ENCODE data around the gene DNAH9. TPM values are rescaled to one million over a fixed set of nuclear protein-coding genes. Genes with fewer than 3 reads are reported as not detected.

DNAH9 gene
- total RNA-seq, 1 donor, result not detected

GRCh38 chr17:11555530-11555929, 42.7 kb upstream of the DNAH9 start:
- TF ChIP-seq, protein P1, sequence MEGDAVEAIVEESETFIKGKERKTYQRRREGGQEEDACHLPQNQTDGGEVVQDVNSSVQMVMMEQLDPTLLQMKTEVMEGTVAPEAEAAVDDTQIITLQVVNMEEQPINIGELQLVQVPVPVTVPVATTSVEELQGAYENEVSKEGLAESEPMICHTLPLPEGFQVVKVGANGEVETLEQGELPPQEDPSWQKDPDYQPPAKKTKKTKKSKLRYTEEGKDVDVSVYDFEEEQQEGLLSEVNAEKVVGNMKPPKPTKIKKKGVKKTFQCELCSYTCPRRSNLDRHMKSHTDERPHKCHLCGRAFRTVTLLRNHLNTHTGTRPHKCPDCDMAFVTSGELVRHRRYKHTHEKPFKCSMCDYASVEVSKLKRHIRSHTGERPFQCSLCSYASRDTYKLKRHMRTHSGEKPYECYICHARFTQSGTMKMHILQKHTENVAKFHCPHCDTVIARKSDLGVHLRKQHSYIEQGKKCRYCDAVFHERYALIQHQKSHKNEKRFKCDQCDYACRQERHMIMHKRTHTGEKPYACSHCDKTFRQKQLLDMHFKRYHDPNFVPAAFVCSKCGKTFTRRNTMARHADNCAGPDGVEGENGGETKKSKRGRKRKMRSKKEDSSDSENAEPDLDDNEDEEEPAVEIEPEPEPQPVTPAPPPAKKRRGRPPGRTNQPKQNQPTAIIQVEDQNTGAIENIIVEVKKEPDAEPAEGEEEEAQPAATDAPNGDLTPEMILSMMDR (IDR thresholded peaks at IDR 0.05; ENCODE audit: insufficient read depth, low read depth, low read length), result no peak
- no peak for DNase-seq (ENCODE audit: low read depth)
- no peak overlapping the region for H3K4me3 ChIP-seq (ENCODE audit: low read depth, low read length)

DNA sequence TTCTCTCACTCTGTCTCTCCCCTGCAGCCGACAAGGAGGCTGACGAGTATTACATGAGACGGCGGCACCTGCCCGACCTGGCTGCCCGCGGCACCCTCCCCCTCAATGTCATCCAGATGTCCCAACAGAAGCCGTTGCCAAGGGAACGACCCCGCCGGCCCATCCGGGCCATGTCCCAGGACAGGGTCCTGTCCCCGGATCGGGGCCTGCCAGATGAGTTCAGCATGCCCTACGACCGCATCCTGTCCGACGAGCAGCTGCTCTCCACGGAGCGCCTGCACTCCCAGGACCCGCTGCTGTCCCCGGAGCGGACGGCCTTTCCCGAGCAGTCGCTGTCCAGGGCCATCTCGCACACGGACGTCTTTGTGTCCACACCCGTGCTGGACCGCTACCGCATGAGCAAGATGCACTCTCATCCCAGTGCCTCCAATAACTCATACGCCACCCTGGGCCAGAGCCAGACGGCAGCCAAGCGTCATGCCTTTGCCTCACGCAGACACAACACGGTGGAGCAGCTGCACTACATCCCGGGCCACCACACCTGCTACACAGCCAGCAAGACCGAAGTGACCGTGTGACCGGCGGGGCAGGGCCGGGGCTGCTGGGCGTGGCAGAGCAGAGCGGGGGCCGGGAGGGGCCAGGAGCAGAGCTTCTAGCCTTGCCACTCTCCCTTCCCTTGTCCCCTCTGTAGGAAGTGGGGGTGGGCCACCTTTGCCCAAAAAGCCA, 40.4 kb upstream of the DNAH9 start:
- TF ChIP-seq, protein P1 (IDR thresholded peaks at IDR 0.05; ENCODE audit: insufficient read depth, low read depth, low read length), result no peak
- no peak overlapping the region for H3K4me3 ChIP-seq (ENCODE audit: low read depth, low read length)
- no peak for DNase-seq (ENCODE audit: low read depth)

GRCh38 chr17:11558681-11559234, 39.5 kb upstream of the DNAH9 start:
- no peak for DNase-seq (ENCODE audit: low read depth)
- H3K4me3 ChIP-seq (ENCODE audit: low read depth, low read length), result no peak overlapping the region
- TF ChIP-seq, protein P1 (IDR thresholded peaks at IDR 0.05; ENCODE audit: insufficient read depth, low read depth, low read length), result no peak

DNA sequence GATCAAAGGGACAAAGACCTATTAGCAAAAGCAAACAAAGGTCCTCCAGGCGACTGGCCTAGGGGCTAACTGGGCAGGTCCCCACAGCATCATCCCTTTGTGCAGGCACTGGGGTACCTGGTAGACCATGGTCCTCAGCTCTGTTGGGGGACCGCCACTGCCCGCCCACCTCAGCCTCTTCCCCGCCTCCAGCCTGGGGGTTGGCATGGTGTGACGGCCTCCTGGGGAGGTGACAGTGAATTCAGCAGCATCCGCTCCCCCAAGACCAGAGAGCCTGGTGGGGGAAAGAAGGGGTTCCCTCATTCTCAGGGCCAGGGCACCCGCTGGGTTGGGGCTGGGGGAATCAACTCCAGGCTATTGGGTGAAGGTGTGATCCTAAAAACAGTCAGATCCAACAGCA, 38.7 kb upstream of the DNAH9 start:
- TF ChIP-seq, protein P1 (IDR thresholded peaks at IDR 0.05; ENCODE audit: insufficient read depth, low read depth, low read length), result no peak
- no peak overlapping the region for H3K4me3 ChIP-seq (ENCODE audit: low read depth, low read length)
- DNase-seq (ENCODE audit: low read depth), result no peak

- H3K4me3 ChIP-seq (ENCODE audit: low read depth, low read length), result no peak overlapping the region
- DNase-seq (ENCODE audit: low read depth), result no peak
- TF ChIP-seq, protein P1 (IDR thresholded peaks at IDR 0.05; ENCODE audit: insufficient read depth, low read depth, low read length), result no peak
Observed at GRCh38 chr17:11561281-11561680, 37.0 kb upstream of the DNAH9 start.

DNA sequence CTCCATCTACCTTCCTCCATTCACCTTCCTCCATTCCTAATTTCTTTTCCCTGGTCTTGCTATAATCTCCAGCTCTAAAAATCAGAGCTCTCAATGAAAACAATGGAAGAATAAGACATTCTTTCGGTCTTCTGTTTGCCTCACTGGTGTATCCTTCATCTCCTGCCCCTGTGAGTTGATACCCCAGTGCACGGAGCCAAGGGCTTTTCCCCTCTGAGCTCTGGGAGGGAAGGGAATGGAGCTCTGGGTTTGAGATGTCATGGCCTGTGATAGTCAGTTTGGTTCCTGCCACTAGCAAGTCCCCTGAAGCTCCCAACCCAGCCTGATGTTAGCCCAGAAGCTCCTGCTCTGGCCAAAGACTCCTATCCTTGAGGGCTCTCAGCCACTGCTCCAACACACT, 36.6 kb upstream of the DNAH9 start:
- TF ChIP-seq, protein P1 (IDR thresholded peaks at IDR 0.05; ENCODE audit: insufficient read depth, low read depth, low read length), result no peak
- DNase-seq (ENCODE audit: low read depth), result no peak
- H3K4me3 ChIP-seq (ENCODE audit: low read depth, low read length), result no peak overlapping the region

Data from fibroblast of villous mesenchyme (primary cell).